ENCODE data around the gene NPM1.

DNA sequence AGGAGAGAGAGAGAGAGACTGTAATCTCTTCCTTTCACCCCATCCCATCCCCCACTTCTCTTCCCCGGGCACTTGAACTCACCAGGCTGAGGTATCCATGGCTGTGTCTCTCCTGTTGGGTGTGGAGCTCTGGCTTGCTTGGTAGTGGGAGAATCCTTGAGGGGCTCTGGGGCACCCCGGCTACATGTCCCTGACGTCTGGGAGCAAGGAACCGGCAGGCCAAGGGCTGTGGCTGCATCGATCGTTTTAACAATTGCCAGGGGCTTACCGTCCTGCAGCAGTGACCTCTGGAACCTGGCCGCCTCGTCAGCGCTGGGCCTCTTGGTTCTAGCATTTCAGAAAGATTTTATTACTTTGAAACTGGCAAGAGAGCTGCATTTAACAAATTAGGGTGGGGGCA, 61.8 kb downstream of the NPM1 start:
- TF ChIP-seq, protein P1, sequence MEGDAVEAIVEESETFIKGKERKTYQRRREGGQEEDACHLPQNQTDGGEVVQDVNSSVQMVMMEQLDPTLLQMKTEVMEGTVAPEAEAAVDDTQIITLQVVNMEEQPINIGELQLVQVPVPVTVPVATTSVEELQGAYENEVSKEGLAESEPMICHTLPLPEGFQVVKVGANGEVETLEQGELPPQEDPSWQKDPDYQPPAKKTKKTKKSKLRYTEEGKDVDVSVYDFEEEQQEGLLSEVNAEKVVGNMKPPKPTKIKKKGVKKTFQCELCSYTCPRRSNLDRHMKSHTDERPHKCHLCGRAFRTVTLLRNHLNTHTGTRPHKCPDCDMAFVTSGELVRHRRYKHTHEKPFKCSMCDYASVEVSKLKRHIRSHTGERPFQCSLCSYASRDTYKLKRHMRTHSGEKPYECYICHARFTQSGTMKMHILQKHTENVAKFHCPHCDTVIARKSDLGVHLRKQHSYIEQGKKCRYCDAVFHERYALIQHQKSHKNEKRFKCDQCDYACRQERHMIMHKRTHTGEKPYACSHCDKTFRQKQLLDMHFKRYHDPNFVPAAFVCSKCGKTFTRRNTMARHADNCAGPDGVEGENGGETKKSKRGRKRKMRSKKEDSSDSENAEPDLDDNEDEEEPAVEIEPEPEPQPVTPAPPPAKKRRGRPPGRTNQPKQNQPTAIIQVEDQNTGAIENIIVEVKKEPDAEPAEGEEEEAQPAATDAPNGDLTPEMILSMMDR (IDR thresholded peaks at IDR 0.05): no peak
- TF ChIP-seq POLR2A (IDR thresholded peaks at IDR 0.05) (no peak), EP300 (IDR thresholded peaks at IDR 0.05) (no peak), POLR2AphosphoS5 (IDR thresholded peaks at IDR 0.05) (no peak)
